Right lobe of liver (tissue), 6 donors: ENCODE results near the gene SPATA6L. TPM values are rescaled to one million over a fixed set of nuclear protein-coding genes. Genes with fewer than 3 reads are reported as not detected.

ENCODE experiments used
- ATAC-seq, 4 donors: fragments of 200-7000 bp; cut with Tn5 transposase; one replicate each; pipeline ENCODE4 v1.9.1; 2020; ENCODE audit warnings: mild to moderate bottlenecking in 4 of 4, moderate library complexity in 4 of 4
- DNase-seq, 3 donors: peaks; one replicate each; pipeline ENCODE4 v3.0.0-alpha.2; 2020
- H3K27ac ChIP-seq, 3 donors: fragments of 200-600 bp; one replicate each; pipeline ENCODE4 v1.8.0; 2022
- H3K27me3 ChIP-seq, 2 donors: fragments of 200-600 bp; one replicate each; pipeline ENCODE4 v1.8.0; 2022
- H3K36me3 ChIP-seq, 4 donors: fragments of 200-600 bp; sonication (generic) in 1 of 4; one replicate each; pipeline versions ENCODE4 v1.5.1 to v1.8.0; 2017 to 2022; ENCODE audit warnings: control low read depth in 1 of 4
- H3K4me1 ChIP-seq, 4 donors: fragments of 200-600 bp; sonication (generic) in 1 of 4; one replicate each; pipeline versions ENCODE4 v1.5.1 to v1.8.0; 2017 to 2022; ENCODE audit warnings: control low read depth in 1 of 4
- H3K4me3 ChIP-seq, 3 donors: fragments of 200-600 bp; one replicate each; pipeline ENCODE4 v1.8.0; 2022
- H3K9me3 ChIP-seq, 4 donors: fragments of 200-600 bp; sonication (generic) in 1 of 4; one replicate each; pipeline versions ENCODE4 v1.5.1 to v1.8.0; 2017 to 2022; ENCODE audit warnings: control low read depth in 1 of 4
- POLR2A ChIP-seq: fragments of 450-650 bp; IDR thresholded peaks from one replicate; pipeline ENCODE4 v1.6.1; 2017; ENCODE audit warnings: antibody characterized with exemption, mild to moderate bottlenecking
- WGBS: methylation state at CpG from one replicate; pipeline ENCODE4 v1.1.6; 2018; ENCODE audit warnings: low coverage, low lambda C conversion rate; ENCODE audit not compliant: insufficient coverage; ENCODE audit errors: missing lambda C conversion rate; 5-methylcytosine and 5-hydroxymethylcytosine counted together
- intact Hi-C, 2 donors: fragments of 100-400 bp; cut with DNase I; formaldehyde crosslinking; loops; one replicate each; pipeline versions ENCODE4 v1.11.2 to v1.14.1; 2022
- total RNA-seq, 6 experiments: library from RNA; depleted of rRNA in 2 of 6; stranded (reverse); fragments of >200 nt in 2 of 6; fragmentation: NEBNext Ultra II Directional in 3 of 6; extraction: Animal tissue kit (Norgen Biotek cat#: 25700) in 3 of 6; gene quantifications; one replicate each; pipeline versions ENCODE4 v1.1.0 to v1.2.4, GENCODE V29; 2016 to 2023
- TF ChIP-seq, protein P1 (sequence below), 4 donors: fragments of 200-600 bp in 3 of 4; fragments of 450-650 bp in 1 of 4; IDR thresholded peaks; one replicate each; pipeline versions ENCODE4 v1.5.1 to v1.8.0; 2016 to 2022; ENCODE audit warnings: antibody characterized with exemption in 4 of 4, mild to moderate bottlenecking in 2 of 4
- donor health status: DM: no; HTN: yes; CAD: no.
- donor health status: DM: no; HTN: no; CAD: no.
- donor health status: DM: no; HTN: no; CAD: no.
- donor health status: DM: no; HTN: yes; CAD: no.
- donor health status: DM: no; HTN: yes; CAD: no.

Gene SPATA6L
- total RNA-seq, 6 experiments from 2014 or later: 3.7 to 18.8 (median 5.0) TPM

DNA sequence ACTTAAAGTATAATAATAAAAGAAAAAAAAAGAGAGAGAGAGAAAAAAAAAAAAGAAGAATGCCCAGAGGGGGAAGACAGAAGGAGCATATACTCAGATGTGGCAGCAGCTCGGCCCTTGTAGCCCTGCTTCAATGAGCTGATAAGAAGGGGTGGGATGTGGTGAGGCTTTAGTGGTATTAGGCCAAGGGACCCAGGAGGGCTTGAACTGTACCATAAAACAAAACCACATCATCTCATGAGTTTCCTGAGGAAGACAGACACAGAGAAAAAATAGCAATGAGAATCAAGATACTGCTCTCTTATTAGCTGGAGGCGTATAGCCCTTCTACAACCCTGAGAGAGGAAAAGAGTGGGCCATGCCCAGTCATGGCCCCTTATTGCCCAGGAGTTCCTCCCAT lies 103.2 kb downstream of the SPATA6L start:
- H3K9me3 ChIP-seq: no peaks in the 10 kb centered on the region
- intact Hi-C loops: no loop called here
- TF ChIP-seq, protein P1, sequence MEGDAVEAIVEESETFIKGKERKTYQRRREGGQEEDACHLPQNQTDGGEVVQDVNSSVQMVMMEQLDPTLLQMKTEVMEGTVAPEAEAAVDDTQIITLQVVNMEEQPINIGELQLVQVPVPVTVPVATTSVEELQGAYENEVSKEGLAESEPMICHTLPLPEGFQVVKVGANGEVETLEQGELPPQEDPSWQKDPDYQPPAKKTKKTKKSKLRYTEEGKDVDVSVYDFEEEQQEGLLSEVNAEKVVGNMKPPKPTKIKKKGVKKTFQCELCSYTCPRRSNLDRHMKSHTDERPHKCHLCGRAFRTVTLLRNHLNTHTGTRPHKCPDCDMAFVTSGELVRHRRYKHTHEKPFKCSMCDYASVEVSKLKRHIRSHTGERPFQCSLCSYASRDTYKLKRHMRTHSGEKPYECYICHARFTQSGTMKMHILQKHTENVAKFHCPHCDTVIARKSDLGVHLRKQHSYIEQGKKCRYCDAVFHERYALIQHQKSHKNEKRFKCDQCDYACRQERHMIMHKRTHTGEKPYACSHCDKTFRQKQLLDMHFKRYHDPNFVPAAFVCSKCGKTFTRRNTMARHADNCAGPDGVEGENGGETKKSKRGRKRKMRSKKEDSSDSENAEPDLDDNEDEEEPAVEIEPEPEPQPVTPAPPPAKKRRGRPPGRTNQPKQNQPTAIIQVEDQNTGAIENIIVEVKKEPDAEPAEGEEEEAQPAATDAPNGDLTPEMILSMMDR (IDR thresholded peaks at IDR 0.05): no peak
- no peak for TF ChIP-seq POLR2A
- peaks cover 0 to 14% (median 7%) of the 10 kb centered on the region in 4 donors for H3K36me3 ChIP-seq
- WGBS: 67% methylated on average over 2 of the region's 2 CpGs
- H3K4me1 ChIP-seq: no peaks in the 10 kb centered on the region
- no peak overlapping the region for H3K4me3 ChIP-seq
- no peak for ATAC-seq
- H3K27ac ChIP-seq: no peak overlapping the region
- no peaks in the 10 kb centered on the region for H3K27me3 ChIP-seq
- no peak for DNase-seq

DNA sequence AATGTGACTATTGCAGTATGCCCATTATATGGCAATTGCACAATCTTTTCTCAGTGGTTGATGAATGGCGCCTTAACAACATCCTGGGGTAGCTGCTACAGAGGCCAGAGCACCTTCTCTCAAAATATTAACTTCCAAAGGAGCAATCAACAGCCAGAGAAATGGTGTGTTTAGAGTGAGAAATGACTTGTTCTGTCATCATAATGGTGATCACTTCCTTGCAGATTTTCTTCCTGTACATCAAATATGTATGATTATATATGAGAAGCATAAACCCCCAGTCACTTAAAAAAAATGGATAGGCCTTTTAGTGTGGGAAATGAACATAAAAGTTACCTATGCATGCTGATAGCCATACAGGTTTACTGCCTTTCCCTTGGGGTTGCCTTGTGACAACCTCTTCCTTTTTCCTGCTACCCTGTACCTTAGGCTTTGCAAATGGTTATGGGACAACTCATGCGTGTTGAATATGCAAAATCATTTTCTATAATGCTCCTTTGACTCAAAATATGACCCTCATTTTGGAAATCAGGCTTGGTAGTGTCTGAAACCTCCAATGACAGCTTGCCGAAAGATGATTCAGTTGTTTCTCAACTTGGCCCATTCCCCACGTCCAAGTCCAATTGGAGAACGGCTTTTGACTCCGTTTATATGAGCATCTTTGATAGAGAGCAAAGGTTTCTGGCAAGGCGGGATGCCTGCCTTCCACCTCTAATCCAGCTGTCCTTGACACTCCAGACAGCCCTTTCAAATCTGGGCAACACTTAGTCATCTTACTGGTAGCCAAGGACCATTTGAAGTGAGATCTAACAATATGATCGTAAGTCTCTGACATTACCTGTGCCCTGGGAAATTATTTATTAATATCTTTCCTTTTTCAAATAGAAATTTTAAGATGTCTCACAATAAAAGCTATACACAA lies 106.8 kb downstream of the SPATA6L start:
- 59% methylated on average over 8 of the region's 8 CpGs for WGBS
- Histone ChIP-seq H3K4me3 (no peak overlapping the region), H3K27ac (no peak overlapping the region), H3K9me3 (no peaks in the 10 kb centered on the region), H3K27me3 (no peaks in the 10 kb centered on the region), H3K4me1 (peaks cover 0 to 8% (median 0%) of the 10 kb centered on the region in 4 donors), H3K36me3 (peaks cover 0 to 9% (median 0%) of the 10 kb centered on the region in 4 donors)
- TF ChIP-seq POLR2A: no peak
- TF ChIP-seq, protein P1 (IDR thresholded peaks at IDR 0.05): no peak
- intact Hi-C loops: no loop called here
- DNase-seq: no peak
- ATAC-seq: peak in 1 of 4 donors; percentile 30

DNA sequence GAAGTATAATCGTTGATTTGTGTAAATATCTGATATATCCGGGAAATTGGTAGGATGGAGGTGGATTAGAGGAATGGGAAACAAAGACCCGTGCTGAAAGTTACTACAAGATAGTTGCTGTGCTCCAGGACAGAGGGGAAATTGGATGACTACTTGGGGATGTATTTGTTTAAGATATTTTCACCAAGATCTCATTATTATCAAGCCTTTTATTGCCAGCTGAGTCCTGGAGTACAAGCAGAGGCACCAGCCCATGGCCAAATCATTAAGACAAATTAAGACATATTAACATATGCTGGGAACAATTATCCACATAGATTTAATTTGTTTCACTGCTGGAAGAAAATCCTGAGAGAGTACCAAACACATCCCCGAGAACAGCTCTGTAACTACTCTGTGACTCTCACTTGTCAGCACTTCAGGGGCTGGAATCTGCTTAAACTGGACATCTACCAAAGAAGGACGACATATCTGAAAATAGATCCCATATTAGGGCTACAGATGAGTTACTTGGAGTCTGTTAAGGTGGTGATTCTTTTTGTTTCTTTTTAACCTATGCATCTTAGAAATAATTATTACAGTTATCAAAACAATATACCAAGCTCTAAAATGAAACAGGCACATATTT lies 107.8 kb downstream of the SPATA6L start:
- no peak for DNase-seq
- TF ChIP-seq, protein P1 (IDR thresholded peaks at IDR 0.05): no peak
- TF ChIP-seq POLR2A: no peak
- no peak for ATAC-seq
- intact Hi-C loops: no loop called here
- peaks cover 0 to under 1% (median 0%) of the 10 kb centered on the region in 4 donors for H3K36me3 ChIP-seq
- no peaks in the 10 kb centered on the region for H3K27me3 ChIP-seq
- no peak overlapping the region for H3K4me3 ChIP-seq
- 70% methylated on average over 5 of the region's 5 CpGs for WGBS
- H3K4me1 ChIP-seq: peaks cover 0 to 8% (median 0%) of the 10 kb centered on the region in 4 donors
- no peak overlapping the region for H3K27ac ChIP-seq
- no peaks in the 10 kb centered on the region for H3K9me3 ChIP-seq

DNA sequence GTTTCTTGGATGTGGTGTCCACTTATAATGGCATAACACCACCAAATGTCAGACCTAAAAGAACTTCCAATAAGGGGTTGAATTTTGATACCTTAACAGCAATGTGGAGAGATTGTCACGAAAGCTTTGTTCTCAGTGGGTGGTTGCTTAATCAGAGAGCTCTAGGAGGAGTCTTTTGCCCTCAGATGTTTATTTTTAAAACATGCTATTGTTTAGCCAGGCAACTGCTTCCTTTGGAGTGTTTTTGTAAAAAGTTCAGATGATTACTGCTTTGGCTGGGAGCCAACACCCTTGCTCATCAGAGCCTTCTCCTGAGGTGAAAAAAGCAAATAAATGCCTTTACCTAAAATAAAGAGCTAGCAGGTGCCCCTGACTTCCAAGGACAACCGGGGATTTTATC lies 111.0 kb downstream of the SPATA6L start:
- H3K36me3 ChIP-seq: peaks cover 0 to 1% (median 0%) of the 10 kb centered on the region in 4 donors
- H3K4me3 ChIP-seq: no peak overlapping the region
- ATAC-seq: peak in 2 of 4 donors; percentile 8 to 9
- no peaks in the 10 kb centered on the region for H3K27me3 ChIP-seq
- peaks cover 0 to 24% (median 8%) of the 10 kb centered on the region in 4 donors for H3K4me1 ChIP-seq
- no peak overlapping the region for H3K27ac ChIP-seq
- DNase-seq: no peak
- intact Hi-C loops: no loop called here
- H3K9me3 ChIP-seq: no peaks in the 10 kb centered on the region
- TF ChIP-seq, protein P1 (IDR thresholded peaks at IDR 0.05): no peak
- TF ChIP-seq POLR2A: no peak
- 44% methylated on average over 2 of the region's 2 CpGs for WGBS
